GM18858 (cell line): ENCODE measurements around the gene PCP4.
"Not testable (repeated sequence)": the region's sequence is repeated elsewhere in the genome, so short reads cannot be mapped to it uniquely, and the experiment has no call there.

Source experiments
- ATAC-seq: cut with Tn5 transposase; IDR thresholded peaks from one replicate; pipeline ENCODE4 v1.9.1; 2021; ENCODE audit not compliant: unreplicated experiment

The PCP4 gene

DNA sequence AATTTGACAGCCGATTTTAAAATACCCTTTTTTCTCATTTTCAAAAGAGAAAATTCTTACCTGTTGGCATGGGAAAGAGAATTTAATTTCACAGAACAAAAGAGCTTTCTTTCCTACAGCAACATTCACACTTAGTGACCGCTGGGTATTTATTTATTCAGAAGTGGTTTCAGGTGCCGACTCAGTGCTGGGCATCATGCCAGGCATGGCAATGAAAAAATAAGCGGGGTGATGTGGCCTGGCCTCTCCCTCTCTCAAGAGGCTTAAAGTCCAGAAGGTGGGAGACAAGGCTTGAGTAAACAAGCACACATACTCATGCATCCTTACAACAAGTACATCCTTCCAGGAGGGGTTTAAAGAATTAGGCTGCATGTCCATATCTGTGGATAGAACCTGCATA is 4.1 kb upstream of the PCP4 start:
- ATAC-seq: no peak

GRCh38 chr21:39866093-39866492 is 1.1 kb upstream of the PCP4 start:
- no peak for ATAC-seq

- no peak for ATAC-seq
Measured at GRCh38 chr21:39869141-39869818, 2.0 kb downstream of the PCP4 start.

- no peak for ATAC-seq
Measured at GRCh38 chr21:39873687-39874086, 6.4 kb downstream of the PCP4 start.

- no peak for ATAC-seq
Measured at GRCh38 chr21:39874206-39874605, 7.0 kb downstream of the PCP4 start.

- no peak for ATAC-seq
Measured at GRCh38 chr21:39874759-39875158, 7.5 kb downstream of the PCP4 start.

GRCh38 chr21:39881661-39882060 is 14.4 kb downstream of the PCP4 start:
- ATAC-seq: no peak

- ATAC-seq: no peak
Measured at GRCh38 chr21:39882151-39882838, 15.1 kb downstream of the PCP4 start.

DNA sequence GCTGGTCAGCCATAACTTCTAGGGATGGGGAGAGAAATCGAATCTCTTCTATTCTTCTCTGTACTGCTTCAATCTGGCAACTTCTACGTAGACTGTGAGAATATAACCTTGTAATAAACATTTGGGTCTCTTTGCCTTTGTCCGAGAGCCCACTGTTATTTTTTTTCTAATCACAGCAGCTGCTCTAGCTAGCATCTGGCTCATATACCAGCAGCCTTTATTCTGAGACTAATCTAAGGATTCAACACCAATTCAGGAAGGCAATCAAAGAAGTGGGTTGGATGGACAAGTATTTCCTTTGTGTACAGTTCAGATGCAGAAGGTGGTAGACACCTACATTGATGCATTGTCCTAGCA is 15.6 kb downstream of the PCP4 start:
- no peak for ATAC-seq

- ATAC-seq: no peak
Measured at GRCh38 chr21:39885119-39885848, 18.0 kb downstream of the PCP4 start.

DNA sequence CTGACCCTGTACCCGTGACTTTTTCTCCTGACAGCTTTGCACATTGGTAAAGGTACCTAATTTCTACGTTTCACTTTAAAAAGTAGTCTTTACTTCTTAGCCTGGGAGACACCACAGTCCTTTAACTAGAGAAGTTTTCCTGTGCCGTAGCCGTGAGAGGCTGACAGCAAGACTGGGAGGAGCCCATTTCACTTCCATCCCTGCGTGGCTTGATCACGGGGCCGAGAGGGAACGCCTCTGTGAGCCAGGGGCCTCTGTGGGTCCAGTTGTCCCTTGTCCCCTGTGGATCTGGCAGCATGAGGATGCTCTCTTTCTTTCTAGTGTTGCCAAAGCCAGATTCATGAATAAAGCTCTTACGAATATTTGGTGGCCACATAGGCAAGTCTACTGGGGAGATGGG is 21.6 kb downstream of the PCP4 start:
- ATAC-seq: no peak

DNA sequence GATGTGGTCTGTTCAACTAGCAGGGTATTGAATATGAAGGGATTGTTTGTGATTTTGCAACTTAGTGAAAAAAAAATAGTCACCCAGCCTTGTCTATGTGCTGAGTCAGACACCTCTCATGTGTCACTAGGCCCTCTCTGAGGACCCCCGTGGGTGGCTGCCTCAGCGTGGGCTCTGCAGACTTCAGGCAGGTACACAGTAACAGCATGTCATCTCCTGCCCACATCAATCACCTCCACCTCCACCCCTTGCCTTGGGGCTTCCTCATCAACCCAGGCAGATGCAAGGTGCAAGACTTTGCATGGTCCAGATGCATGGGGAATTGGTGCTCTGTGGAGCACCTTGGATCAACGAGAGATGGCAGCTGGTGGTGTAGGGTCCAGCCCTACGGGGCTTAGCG is 23.9 kb downstream of the PCP4 start:
- ATAC-seq: no peak

DNA sequence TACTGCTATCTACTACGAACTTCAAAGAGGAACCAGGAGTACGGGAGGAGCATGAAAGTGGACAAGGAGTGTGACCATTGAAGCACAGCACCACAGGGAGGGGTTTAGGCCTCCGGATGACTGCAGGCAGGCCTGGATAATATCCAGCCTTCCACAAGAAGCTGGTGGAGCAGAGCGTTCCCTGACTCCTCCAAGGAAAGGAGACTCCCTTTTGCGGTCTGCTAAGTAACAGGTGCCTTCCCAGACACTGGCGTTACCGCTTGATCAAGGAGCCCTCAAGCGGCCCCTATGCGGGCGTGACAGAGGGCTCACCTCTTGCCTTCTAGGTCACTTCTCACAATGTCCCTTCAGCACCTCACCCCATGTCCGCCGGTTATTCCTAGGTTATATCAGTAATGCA is 24.6 kb downstream of the PCP4 start:
- ATAC-seq: not testable (repeated sequence)

DNA sequence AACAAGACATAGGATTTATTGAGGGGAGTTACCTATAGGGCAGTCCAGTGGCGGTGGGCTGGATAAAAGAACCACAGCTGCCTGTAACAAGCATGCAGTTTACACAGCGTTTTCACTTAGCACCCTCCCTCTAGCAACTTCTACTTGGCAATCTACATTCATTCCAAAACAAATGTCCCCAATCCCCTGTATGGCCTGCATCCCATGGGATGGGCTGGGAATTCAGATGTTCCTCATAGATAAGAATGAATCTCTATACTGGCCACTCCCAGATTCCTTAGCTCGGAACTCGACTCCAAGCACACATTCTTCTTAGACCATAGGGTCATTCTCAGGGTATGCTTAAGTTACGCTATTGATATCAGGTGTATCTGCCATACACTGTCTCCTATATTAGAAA is 33.3 kb downstream of the PCP4 start:
- no peak for ATAC-seq

- no peak for ATAC-seq
Measured at GRCh38 chr21:39900911-39901310, 33.7 kb downstream of the PCP4 start.

GRCh38 chr21:39902986-39903385 is 35.7 kb downstream of the PCP4 start:
- ATAC-seq: no peak

DNA sequence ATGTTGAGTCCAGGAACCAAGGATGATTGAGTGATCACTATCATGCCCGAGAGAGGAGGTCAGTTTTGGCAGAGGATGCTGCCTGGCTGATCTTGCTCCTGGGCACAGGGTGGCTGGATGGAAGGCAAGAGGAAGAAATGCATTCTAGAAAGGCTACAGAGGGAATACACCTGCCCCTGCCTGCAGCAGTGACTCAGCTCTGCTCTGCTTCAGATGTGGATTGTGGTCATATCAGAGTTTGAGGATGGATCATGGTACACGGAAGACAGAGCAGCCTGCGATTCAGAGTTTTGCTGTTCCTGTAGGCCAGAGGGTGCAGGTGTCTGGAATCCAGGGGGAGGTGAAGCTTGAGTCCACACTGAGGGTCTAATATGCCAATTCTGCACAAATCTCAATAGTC is 37.2 kb downstream of the PCP4 start:
- ATAC-seq: no peak

DNA sequence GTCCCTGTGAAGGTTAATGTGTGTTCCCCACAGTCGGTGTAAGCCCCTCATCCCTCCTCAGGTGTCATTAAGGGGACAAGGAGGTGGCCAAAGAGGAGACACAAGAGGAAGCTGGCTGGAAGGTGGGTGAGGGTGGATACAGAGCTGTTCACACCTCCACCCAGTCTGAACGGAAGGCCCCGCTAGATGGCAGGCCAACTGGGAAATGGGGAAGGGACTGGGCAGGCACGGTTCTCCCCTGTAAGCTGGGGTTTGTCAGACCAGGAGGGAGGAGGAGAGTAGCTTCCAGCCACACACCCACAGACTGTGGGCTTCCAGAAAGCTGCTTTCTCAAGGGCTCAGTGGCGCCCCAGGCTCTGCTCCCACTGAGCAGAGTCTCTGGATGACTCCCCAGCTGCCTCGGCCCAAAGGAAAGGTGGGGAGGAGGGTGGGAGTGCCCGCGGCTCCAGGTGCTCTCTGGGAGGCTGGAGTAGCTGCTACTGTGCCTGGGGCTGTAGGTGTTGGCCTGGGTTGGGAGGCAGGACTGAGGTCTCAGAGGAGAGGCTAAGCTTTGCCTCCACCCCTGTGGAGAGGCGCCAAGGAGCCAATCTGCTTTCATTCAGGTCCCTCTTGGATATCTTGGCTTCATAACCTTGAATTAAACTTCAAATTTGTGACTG is 41.2 kb downstream of the PCP4 start:
- no peak for ATAC-seq

DNA sequence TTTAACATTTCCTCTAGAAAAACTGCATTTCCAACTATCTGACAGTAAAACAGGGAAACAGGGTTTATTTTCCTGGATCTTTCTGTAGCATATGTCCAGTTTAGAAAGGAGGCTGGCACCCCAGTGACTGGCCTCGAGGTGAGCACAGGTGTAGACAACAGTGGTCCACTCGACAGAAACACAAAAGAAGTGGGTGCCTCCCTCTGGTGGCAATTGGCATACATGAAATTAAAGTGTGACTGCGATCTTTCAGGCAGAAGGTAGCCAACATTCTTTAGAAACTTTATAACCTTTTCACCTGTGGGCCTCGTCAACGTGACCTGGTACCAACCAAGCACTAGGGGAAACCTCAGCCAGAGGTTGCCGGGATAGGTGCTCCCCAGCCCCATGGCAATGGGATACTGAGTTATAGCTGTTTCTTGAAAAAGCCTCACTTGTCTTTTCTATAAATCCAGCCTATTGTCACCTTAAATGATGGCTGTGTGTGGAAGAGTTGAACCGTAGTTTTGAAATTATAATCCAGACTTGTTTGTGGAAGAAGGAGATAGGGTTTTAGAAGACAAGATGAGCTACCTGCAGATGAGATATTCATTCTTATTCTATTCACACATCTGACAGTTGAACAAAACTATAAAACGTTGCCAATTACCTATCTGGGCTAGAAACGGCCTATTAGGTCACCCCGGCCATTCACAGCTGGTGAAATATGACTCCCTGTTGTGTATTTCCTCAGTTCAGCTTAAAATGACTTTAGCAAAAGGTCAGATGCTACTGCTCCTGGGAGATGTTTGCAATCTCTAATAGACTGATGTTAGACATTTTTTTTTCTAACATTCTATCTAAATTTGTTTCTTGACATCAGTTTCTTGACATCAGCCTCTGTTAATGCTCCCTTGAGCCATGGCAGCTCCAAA is 44.3 kb downstream of the PCP4 start:
- ATAC-seq: no peak

DNA sequence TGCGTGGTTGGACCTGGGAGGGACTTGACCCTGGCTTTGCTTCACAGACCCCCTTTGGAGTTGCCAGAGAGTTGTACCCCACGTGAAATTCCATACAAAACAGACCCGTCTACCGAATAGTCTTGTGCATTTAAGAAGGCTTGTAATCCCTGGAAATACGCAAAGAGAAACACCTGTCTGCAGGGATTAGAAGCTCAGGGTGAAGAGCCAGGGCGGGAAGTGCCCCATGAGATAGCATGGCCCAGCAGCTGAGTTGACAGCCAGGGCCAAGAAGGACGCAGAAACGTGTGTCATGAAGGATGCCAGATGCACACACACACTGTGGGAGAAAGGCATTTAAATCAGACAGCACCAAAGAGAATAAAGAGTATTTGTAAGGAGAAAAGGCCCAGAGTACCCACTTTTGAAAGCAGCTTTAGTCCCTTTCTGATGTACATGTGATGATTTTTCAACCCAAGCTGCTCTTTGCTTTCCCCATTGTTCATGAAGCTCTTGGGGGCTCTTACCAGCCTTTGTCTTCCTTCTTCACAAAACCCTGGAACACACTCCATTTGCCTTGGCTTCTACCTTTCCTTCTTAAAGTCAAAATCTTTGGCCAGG is 46.6 kb downstream of the PCP4 start:
- ATAC-seq: no peak
